Mesothelial cell of epicardium (in vitro differentiated cells): Measurements from ENCODE around the gene MAPK8IP3. TPM values are rescaled to one million over a fixed set of nuclear protein-coding genes. Genes with fewer than 3 reads are reported as not detected.

Source experiments
- DNase-seq, 2 experiments: peaks; one replicate each; pipeline ENCODE4 v3.0.0; 2021; ENCODE audit warnings: low spot score in 2 of 2; ENCODE audit not compliant: unreplicated experiment in 2 of 2
- H3K27ac Mint-ChIP-seq: 2 replicates; pipeline ENCODE4 v1.8.0; 2021; ENCODE audit warnings: mixed read lengths
- H3K27me3 Mint-ChIP-seq: 2 replicates; pipeline ENCODE4 v1.8.0; 2021; ENCODE audit warnings: low read depth, mixed read lengths
- H3K36me3 Mint-ChIP-seq: 2 replicates; pipeline ENCODE4 v1.8.0; 2021; ENCODE audit warnings: mixed read lengths
- H3K4me1 Mint-ChIP-seq: 2 replicates; pipeline ENCODE4 v1.8.0; 2021; ENCODE audit warnings: mixed read lengths
- H3K4me3 Mint-ChIP-seq: 2 replicates; pipeline ENCODE4 v1.8.0; 2021; ENCODE audit warnings: mild to moderate bottlenecking, moderate library complexity, mixed read lengths
- H3K9me3 Mint-ChIP-seq: 2 replicates; pipeline ENCODE4 v1.8.0; 2021; ENCODE audit warnings: mixed read lengths
- total RNA-seq: library from RNA; stranded (reverse); gene quantifications from 3 replicates; pipeline ENCODE4 v1.2.1, GENCODE V29; 2021
- TF ChIP-seq, protein P1 (sequence below): fragments of 200-600 bp; sonication (generic); IDR thresholded peaks from one replicate; pipeline ENCODE4 v1.5.0; 2021; ENCODE audit warnings: antibody characterized with exemption; ENCODE audit not compliant: unreplicated experiment

Gene MAPK8IP3
- total RNA-seq, 1 donor from 2014 or later = 182 TPM

DNA sequence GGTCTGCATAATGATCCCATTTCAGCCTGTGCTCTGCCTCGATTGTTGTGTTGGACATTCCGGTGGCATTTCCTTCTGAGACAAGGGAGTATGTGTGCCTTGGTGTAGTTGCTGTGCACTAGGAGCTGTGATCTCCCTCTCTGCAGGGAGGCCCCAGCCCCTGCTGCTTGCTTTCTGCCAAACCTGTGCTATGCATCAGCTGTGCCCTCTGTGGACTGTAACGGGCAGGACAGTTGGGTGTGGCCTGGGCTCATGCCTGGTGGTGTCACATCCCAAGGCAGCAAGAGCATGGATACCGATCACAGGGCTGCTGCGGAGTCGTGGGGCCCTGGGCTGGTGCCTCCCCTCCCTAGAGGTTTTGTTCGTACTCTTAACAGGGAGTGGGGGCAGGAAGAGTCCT is 31.7 kb upstream of the MAPK8IP3 start:
- Mint-ChIP-seq H3K27me3 (no peaks in the 10 kb centered on the region), H3K4me1 (peaks cover 5% of the 10 kb centered on the region), H3K9me3 (no peaks in the 10 kb centered on the region), H3K27ac (no peak overlapping the region), H3K36me3 (peaks cover 34% of the 10 kb centered on the region), H3K4me3 (no peak overlapping the region)
- TF ChIP-seq, protein P1, sequence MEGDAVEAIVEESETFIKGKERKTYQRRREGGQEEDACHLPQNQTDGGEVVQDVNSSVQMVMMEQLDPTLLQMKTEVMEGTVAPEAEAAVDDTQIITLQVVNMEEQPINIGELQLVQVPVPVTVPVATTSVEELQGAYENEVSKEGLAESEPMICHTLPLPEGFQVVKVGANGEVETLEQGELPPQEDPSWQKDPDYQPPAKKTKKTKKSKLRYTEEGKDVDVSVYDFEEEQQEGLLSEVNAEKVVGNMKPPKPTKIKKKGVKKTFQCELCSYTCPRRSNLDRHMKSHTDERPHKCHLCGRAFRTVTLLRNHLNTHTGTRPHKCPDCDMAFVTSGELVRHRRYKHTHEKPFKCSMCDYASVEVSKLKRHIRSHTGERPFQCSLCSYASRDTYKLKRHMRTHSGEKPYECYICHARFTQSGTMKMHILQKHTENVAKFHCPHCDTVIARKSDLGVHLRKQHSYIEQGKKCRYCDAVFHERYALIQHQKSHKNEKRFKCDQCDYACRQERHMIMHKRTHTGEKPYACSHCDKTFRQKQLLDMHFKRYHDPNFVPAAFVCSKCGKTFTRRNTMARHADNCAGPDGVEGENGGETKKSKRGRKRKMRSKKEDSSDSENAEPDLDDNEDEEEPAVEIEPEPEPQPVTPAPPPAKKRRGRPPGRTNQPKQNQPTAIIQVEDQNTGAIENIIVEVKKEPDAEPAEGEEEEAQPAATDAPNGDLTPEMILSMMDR = no peak
- no peak for DNase-seq

DNA sequence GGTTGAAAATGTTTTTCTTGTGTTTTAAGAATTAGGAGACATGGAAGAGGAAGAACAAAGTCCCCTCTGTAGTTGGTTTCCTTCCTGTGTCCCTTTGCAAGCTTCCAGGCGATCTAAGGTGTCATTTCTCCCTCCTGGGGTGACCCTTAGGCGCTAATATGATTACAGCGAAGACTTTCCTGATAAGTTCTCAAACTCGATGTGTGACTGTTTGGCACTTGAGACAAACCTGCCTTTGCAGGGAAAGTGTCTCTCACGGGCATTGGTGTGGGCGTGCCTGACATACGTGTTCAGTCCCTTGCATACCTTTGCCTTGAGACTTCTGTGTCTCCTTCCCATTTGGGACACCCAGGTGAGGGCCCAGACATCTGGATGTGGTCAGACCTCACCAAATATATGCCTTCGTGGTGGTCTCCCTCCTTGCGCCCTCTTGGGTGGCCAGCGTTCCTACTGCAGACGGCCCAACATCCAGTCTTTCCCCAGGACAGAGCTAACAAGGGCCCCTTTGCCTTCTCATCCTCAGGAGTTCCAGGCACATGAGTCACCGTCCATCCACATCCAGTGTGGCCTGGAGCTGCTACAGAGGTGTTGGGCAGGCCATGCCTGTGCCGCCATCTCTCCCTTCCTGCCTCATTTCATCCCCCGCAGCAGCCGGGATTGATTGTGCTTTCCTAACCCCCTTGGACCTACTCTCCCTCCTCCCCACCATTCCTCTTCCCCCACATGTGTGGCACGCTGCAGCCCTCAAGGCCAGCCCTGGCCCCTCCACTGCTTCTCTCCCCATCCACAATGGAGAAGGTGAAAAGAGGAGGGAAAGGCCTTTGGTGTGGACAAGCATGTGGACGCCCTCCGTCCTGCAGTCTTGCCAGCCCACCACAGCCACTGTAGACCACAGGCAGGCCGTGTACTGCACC is 31.0 kb upstream of the MAPK8IP3 start:
- TF ChIP-seq, protein P1 = no peak
- H3K9me3 Mint-ChIP-seq = no peaks in the 10 kb centered on the region
- no peak overlapping the region for H3K4me3 Mint-ChIP-seq
- no peaks in the 10 kb centered on the region for H3K27me3 Mint-ChIP-seq
- no peak overlapping the region for H3K27ac Mint-ChIP-seq
- DNase-seq = no peak
- peaks cover 8% of the 10 kb centered on the region for H3K4me1 Mint-ChIP-seq
- H3K36me3 Mint-ChIP-seq = peaks cover 29% of the 10 kb centered on the region

DNA sequence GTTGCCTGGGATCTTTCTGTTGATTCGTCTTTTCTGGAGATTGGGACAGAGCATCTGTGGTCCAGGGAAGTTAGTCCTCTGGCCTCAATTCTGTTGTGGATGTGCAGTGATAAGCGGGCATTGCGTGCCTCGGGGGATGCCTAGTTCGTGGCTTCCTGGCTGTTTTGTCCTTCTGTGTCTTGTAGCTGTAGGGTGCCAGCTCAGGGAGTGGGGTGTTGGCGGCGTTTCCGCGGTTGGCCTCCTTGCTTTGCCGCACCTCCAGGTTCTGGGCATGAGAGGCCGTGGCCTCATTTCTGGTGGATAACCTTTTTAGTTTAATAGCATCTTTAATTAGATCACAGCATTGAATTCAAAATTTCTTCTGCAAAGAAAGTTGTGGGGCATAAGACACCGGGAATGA is 29.3 kb upstream of the MAPK8IP3 start:
- no peak for DNase-seq
- Mint-ChIP-seq H3K36me3 (peaks cover 23% of the 10 kb centered on the region), H3K27me3 (no peaks in the 10 kb centered on the region), H3K4me1 (peaks cover 19% of the 10 kb centered on the region), H3K27ac (no peak overlapping the region), H3K4me3 (peak overlapping the region; percentile 54), H3K9me3 (no peaks in the 10 kb centered on the region)
- TF ChIP-seq, protein P1 = no peak

DNA sequence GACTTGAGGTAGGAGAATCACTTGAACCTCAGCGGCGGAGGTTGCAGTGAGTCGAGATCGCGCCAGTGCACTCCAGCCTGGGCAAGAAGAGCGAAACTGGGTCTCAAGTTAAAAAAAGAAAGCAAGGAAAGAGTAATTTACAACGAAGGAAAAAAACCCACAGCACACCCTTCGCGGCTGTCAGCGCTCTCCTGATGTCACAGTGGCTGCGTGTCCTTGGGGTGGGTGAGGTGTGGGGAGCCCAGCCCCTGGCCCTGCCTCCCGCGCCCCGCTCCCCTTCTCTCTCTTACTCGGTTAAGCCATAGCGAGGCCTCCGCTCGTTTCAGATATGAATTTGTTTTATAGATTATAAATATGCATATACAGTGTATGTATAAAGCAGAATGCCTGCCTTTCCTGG is 28.7 kb upstream of the MAPK8IP3 start:
- Mint-ChIP-seq H3K27ac (peak overlapping the region; percentile 67), H3K4me3 (peak overlapping the region; percentile 54), H3K27me3 (no peaks in the 10 kb centered on the region), H3K36me3 (peaks cover 17% of the 10 kb centered on the region), H3K9me3 (no peaks in the 10 kb centered on the region), H3K4me1 (peaks cover 19% of the 10 kb centered on the region)
- no peak for DNase-seq
- TF ChIP-seq, protein P1 = no peak

DNA sequence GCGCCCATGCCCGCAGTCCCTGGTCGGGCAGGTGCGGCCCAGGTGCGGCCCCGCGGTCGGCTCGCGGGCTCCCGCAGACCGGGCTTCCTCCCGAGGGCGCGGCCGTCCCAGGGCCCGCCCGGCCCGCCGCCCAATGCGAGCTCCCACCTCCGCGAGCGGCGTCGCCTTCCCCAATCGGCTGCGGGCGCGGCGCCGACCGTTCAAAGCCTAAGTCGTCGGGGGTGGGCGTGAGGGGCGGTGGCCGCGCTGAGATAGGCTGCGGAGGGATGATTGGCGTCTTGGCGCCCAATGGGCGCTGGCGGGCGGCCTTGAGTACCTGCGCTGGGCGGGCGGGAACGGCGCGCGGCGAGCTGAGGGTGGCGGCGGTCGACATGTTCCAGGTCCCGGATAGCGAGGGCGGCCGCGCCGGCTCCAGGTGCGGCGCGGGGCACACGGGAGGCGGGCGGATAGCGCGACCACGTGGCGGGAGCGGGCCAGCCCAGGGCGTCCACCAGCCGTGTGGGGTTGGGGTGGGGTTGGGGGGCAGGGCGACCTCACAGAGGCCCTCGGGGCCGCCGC is 28.0 kb upstream of the MAPK8IP3 start, which contains the start of gene JPT2:
Gene JPT2, plus strand, starts transcription at position 338 of the 558 bp plus-strand sequence. Its CDS starts 34 bp downstream, at position 372.
- H3K27me3 Mint-ChIP-seq = no peaks in the 10 kb centered on the region
- peak within 1 kb of the TSS; percentile 86 for H3K27ac Mint-ChIP-seq
- peaks cover 13% of the 10 kb centered on the region for H3K36me3 Mint-ChIP-seq
- H3K4me1 Mint-ChIP-seq = peaks cover 19% of the 10 kb centered on the region
- peak; percentile 96 to 98 for DNase-seq
- TF ChIP-seq, protein P1 = no peak
- H3K9me3 Mint-ChIP-seq = no peaks in the 10 kb centered on the region
- H3K4me3 Mint-ChIP-seq = peak within 1 kb of the TSS; percentile 84
